Measurements from ENCODE around the gene TSPAN5.

TSPAN5 gene

DNA sequence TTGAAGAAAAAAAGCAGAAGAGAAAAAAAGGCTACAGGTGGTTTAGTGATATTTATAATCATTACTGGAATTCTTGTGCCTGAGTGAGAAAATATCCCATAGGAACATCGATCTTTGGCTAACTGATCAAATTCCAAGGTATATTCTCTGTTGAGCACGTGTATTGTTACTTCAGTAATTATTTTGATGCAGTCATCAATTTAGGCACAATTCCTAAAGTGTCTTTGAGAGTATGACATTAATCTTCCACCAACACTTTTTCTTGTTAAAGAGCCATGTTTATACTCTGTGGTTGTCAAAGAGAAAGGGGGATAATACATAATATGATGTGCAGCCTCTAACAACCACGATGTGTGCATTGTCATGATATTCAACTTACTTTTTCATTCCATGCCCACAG, 151.1 kb downstream of the TSPAN5 start:
- DNase-seq (no peak), ATAC-seq (replicated peaks) (no peak)
- no peak overlapping the region for H3K4me3 Mint-ChIP-seq
- peaks cover 4 to 9% of the 10 kb centered on the region in 2 donors for H3K36me3 Mint-ChIP-seq
- no peaks in the 10 kb centered on the region for H3K9me3 Mint-ChIP-seq
- no peak overlapping the region for H3K27ac Mint-ChIP-seq
- peaks cover 4 to 6% of the 10 kb centered on the region in 2 donors for H3K4me1 Mint-ChIP-seq
- H3K27me3 Mint-ChIP-seq, result no peaks in the 10 kb centered on the region

GRCh38 chr4:98506462-98507132, 151.8 kb downstream of the TSPAN5 start:
- DNase-seq (no peak), ATAC-seq (replicated peaks) (no peak)
- no peaks in the 10 kb centered on the region for H3K9me3 Mint-ChIP-seq
- H3K4me3 Mint-ChIP-seq, result no peak overlapping the region
- H3K27ac Mint-ChIP-seq, result no peak overlapping the region
- H3K27me3 Mint-ChIP-seq, result no peaks in the 10 kb centered on the region
- peaks cover 4 to 8% of the 10 kb centered on the region in 2 donors for H3K4me1 Mint-ChIP-seq
- H3K36me3 Mint-ChIP-seq, result peaks cover 4 to 10% of the 10 kb centered on the region in 2 donors

- no peak for DNase-seq
- H3K4me1 Mint-ChIP-seq, result peaks cover 4 to 13% of the 10 kb centered on the region in 2 donors
- H3K9me3 Mint-ChIP-seq, result peaks cover 4% of the 10 kb centered on the region in 2 donors
- peaks cover 9 to 15% of the 10 kb centered on the region in 2 donors for H3K36me3 Mint-ChIP-seq
- H3K4me3 Mint-ChIP-seq, result no peak overlapping the region
- no peaks in the 10 kb centered on the region for H3K27me3 Mint-ChIP-seq
- no peak for ATAC-seq (replicated peaks)
- no peak overlapping the region for H3K27ac Mint-ChIP-seq
Measured at GRCh38 chr4:98505992-98506391, 152.4 kb downstream of the TSPAN5 start.

GRCh38 chr4:98504091-98504490, 154.3 kb downstream of the TSPAN5 start:
- no peak for ATAC-seq (replicated peaks)
- DNase-seq, result no peak
- H3K36me3 Mint-ChIP-seq, result peaks cover 9 to 15% of the 10 kb centered on the region in 2 donors
- peaks cover 4% of the 10 kb centered on the region in 2 donors for H3K9me3 Mint-ChIP-seq
- no peak overlapping the region for H3K4me3 Mint-ChIP-seq
- no peak overlapping the region for H3K27ac Mint-ChIP-seq
- no peaks in the 10 kb centered on the region for H3K27me3 Mint-ChIP-seq
- peaks cover 0 to 8% of the 10 kb centered on the region in 2 donors for H3K4me1 Mint-ChIP-seq

- no peak for ATAC-seq (replicated peaks)
- peaks cover 9 to 15% of the 10 kb centered on the region in 2 donors for H3K36me3 Mint-ChIP-seq
- no peak overlapping the region for H3K27ac Mint-ChIP-seq
- H3K27me3 Mint-ChIP-seq, result no peaks in the 10 kb centered on the region
- peaks cover 4% of the 10 kb centered on the region in 2 donors for H3K9me3 Mint-ChIP-seq
- H3K4me1 Mint-ChIP-seq, result peaks cover 0 to 8% of the 10 kb centered on the region in 2 donors
- DNase-seq, result no peak
- H3K4me3 Mint-ChIP-seq, result no peak overlapping the region
Measured at GRCh38 chr4:98503676-98504075, 154.7 kb downstream of the TSPAN5 start.

- Mint-ChIP-seq H3K4me3 (no peak overlapping the region), H3K4me1 (peaks cover 3 to 14% of the 10 kb centered on the region in 2 donors), H3K27ac (no peak overlapping the region), H3K27me3 (no peaks in the 10 kb centered on the region), H3K9me3 (peaks cover 4% of the 10 kb centered on the region in 2 donors), H3K36me3 (peaks cover 9 to 15% of the 10 kb centered on the region in 2 donors)
- ATAC-seq (replicated peaks) (no peak), DNase-seq (no peak)
Measured at GRCh38 chr4:98502624-98503023, 155.8 kb downstream of the TSPAN5 start.

GRCh38 chr4:98502031-98502430, 156.4 kb downstream of the TSPAN5 start:
- no peak for ATAC-seq (replicated peaks)
- Mint-ChIP-seq H3K9me3 (peaks cover 4% of the 10 kb centered on the region in 2 donors), H3K27ac (no peak overlapping the region), H3K4me3 (no peak overlapping the region), H3K36me3 (peaks cover 11 to 15% of the 10 kb centered on the region in 2 donors), H3K27me3 (no peaks in the 10 kb centered on the region), H3K4me1 (peaks cover 4 to 17% of the 10 kb centered on the region in 2 donors)
- no peak for DNase-seq

DNA sequence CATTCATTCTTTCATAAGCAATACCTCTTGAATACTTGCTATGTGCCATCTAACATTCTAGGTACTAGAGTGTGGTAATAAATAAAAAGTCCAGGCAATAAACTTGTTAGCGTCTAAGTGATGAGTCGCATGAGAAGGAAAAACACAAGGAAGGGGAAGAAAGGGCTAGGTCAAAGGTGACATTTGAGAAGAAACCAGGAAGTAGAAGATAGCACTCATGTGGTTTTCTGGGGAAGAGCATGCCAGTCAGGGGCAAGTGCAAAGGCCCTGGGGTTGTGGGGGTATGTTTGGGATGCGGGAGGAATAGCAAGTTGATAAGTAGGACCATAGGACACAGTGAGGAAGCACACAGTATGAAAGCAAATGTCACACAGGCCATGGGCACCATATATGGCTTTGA, 157.0 kb downstream of the TSPAN5 start:
- DNase-seq (no peak), ATAC-seq (replicated peaks) (no peak)
- Mint-ChIP-seq H3K27me3 (no peaks in the 10 kb centered on the region), H3K36me3 (peaks cover 11 to 18% of the 10 kb centered on the region in 2 donors), H3K4me1 (peaks cover 4 to 20% of the 10 kb centered on the region in 2 donors), H3K9me3 (peaks cover 4% of the 10 kb centered on the region in 2 donors), H3K4me3 (no peak overlapping the region), H3K27ac (peak overlapping the region; percentile 10)

DNA sequence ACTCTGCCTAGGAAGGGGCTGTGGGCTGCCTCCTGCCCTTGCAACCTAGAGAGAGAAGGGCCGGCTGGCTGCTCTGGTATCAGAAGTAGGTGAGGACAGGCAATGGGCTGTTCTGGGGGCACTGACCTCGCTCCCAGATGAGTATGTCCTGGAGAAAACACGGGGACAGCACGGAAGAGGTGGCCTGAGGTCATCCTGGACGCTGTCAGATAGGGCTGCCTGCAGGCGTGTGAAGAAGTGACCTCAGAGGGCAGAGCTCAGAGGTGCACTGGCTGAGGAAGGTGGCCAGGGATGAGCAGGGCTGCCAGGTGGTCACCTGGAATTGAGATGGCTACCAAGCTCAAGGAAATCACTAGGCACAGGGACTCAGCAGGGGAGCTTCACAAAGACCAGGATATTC, 159.6 kb downstream of the TSPAN5 start:
- peaks cover 7 to 14% of the 10 kb centered on the region in 2 donors for H3K36me3 Mint-ChIP-seq
- peaks cover 4% of the 10 kb centered on the region in 2 donors for H3K9me3 Mint-ChIP-seq
- DNase-seq (no peak), ATAC-seq (replicated peaks) (no peak)
- H3K4me3 Mint-ChIP-seq, result no peak overlapping the region
- no peak overlapping the region for H3K27ac Mint-ChIP-seq
- no peaks in the 10 kb centered on the region for H3K27me3 Mint-ChIP-seq
- peaks cover 12 to 35% of the 10 kb centered on the region in 2 donors for H3K4me1 Mint-ChIP-seq

DNA sequence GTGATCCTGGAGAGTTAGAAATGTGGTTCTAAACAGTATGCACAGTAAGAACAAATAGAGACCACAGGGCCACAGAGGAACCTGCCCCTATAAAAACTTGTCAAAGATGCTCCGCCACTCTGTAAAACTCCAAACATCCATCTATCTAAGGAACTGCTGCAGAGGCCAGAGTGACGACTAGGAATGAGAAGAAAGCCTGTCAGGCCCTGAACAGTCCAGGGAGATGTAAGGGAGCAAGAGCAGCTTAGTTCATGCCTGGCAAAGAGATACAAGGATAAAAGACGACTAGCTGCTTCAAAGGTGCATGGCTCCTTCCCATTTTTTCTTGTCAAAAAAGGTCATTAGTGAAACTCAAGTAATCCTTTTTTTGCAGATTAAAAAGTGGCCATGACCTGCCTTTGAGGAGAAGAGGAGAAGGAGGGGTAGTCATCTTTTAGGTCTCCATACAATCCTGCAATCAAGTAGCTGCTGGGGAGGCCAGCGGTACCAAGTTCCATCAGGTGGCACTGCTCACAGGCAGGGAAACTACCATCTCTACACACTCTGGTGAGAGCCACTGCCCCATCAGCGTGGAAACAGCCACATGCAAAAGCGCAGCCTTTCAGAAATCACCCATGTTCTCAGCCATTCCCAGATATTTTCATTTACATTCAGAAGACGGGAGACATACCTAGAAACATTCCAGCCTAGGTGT, 162.1 kb downstream of the TSPAN5 start:
- Mint-ChIP-seq H3K4me3 (no peak overlapping the region), H3K4me1 (peaks cover 15 to 36% of the 10 kb centered on the region in 2 donors), H3K9me3 (peaks cover 2% of the 10 kb centered on the region in 2 donors), H3K36me3 (peaks cover 5% of the 10 kb centered on the region in 2 donors), H3K27ac (no peak overlapping the region), H3K27me3 (no peaks in the 10 kb centered on the region)
- ATAC-seq (replicated peaks) (no peak), DNase-seq (no peak)

DNA sequence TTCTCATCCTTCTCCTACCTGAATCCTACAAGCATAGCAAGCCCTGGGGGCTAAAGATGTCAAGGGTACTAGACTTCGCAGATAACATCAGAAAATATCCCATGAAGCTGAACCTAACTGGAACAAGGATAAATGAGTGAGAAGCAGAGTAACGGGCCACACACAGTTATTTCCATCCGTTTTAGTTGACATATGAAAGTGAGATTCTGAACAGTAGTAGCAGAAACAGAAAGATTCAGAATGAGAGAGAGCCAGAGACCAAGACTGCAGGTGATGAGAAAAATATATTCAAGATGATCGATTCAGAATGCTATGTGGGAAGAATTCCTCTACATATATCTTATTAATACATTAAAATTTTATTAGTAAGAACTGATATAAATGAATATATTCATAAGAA, 165.1 kb downstream of the TSPAN5 start:
- no peak for ATAC-seq (replicated peaks)
- Mint-ChIP-seq H3K4me3 (no peak overlapping the region), H3K36me3 (peaks cover 5 to 8% of the 10 kb centered on the region in 2 donors), H3K27ac (peak overlapping the region; percentile 3), H3K27me3 (no peaks in the 10 kb centered on the region), H3K4me1 (peaks cover 15 to 33% of the 10 kb centered on the region in 2 donors), H3K9me3 (no peaks in the 10 kb centered on the region)
- DNase-seq, result no peak

GRCh38 chr4:98491899-98492559, 166.4 kb downstream of the TSPAN5 start:
- no peak overlapping the region for H3K4me3 Mint-ChIP-seq
- no peak for ATAC-seq (replicated peaks)
- H3K27me3 Mint-ChIP-seq, result no peaks in the 10 kb centered on the region
- H3K27ac Mint-ChIP-seq, result no peak overlapping the region
- H3K4me1 Mint-ChIP-seq, result peaks cover 11 to 26% of the 10 kb centered on the region in 2 donors
- DNase-seq, result no peak
- peaks cover 2 to 8% of the 10 kb centered on the region in 2 donors for H3K36me3 Mint-ChIP-seq
- H3K9me3 Mint-ChIP-seq, result no peaks in the 10 kb centered on the region

- no peak for DNase-seq
- H3K9me3 Mint-ChIP-seq, result no peaks in the 10 kb centered on the region
- no peak overlapping the region for H3K27ac Mint-ChIP-seq
- peaks cover 2 to 5% of the 10 kb centered on the region in 2 donors for H3K36me3 Mint-ChIP-seq
- H3K4me1 Mint-ChIP-seq, result peaks cover 12 to 18% of the 10 kb centered on the region in 2 donors
- H3K27me3 Mint-ChIP-seq, result no peaks in the 10 kb centered on the region
- ATAC-seq (replicated peaks), result no peak
- no peak overlapping the region for H3K4me3 Mint-ChIP-seq
Measured at GRCh38 chr4:98490251-98490650, 168.2 kb downstream of the TSPAN5 start.

GRCh38 chr4:98485816-98486345, 172.5 kb downstream of the TSPAN5 start:
- H3K4me1 Mint-ChIP-seq, result peaks cover 36 to 43% of the 10 kb centered on the region in 2 donors
- peaks cover 4 to 5% of the 10 kb centered on the region in 2 donors for H3K36me3 Mint-ChIP-seq
- no peak overlapping the region for H3K27ac Mint-ChIP-seq
- ATAC-seq (replicated peaks) (no peak), DNase-seq (no peak)
- H3K27me3 Mint-ChIP-seq, result no peaks in the 10 kb centered on the region
- H3K9me3 Mint-ChIP-seq, result no peaks in the 10 kb centered on the region
- no peak overlapping the region for H3K4me3 Mint-ChIP-seq

Data from stimulated activated naive B cell treated with anti-CD40 and anti-IgM and Interleukin-4, amounts not matched to agents 10 μg/mL and 1 μg/mL and 100 μg/mL, for 72 hours (primary cell).